ENCODE results near the gene DCAF8. TPM values are rescaled to one million over a fixed set of nuclear protein-coding genes. Genes with fewer than 3 reads are reported as not detected.

Gene DCAF8
- total RNA-seq, 1 donor from 2014 or later, result 132 TPM

- H3K27ac Mint-ChIP-seq, result no peak overlapping the region
- peaks cover 92% of the 10 kb centered on the region for H3K36me3 Mint-ChIP-seq (ENCODE audit: low read depth)
- DNase-seq (ENCODE audit: low spot score), result no peak
Observed at GRCh38 chr1:160216301-160216700, 46.0 kb downstream of the DCAF8 start.

DNA sequence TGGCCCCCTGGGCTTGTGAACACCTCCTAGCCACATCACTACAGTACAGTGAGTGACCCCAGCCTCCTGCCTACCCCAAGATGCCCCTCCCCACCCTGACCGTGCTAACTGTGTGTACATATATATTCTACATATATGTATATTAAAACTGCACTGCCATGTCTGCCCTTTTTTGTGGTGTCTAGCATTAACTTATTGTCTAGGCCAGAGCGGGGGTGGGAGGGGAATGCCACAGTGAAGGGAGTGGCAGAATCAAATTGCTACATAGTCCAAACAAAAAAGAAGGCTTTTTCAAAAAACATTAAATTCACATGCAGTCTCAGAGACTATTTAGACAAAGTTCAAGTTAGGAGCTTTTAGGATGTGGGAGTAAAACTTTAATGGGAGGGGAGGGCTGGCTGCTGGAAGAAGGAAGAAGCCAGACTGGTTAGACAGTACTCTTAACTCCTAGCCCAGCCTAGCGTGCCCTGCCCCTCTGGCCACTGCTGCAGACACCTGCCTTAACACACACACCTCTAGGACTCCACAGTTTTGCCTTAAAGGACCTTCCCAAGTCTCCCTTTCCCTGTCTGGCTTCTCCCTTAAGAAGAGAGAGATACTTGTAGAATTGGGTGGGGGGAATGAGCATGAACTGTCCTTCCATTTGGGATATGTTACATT is 47.7 kb downstream of the DCAF8 start:
- H3K36me3 Mint-ChIP-seq (ENCODE audit: low read depth), result peaks cover 91% of the 10 kb centered on the region
- peaks cover 8% of the 10 kb centered on the region for H3K4me1 Mint-ChIP-seq (ENCODE audit: low read depth)
- H3K27ac Mint-ChIP-seq, result no peak overlapping the region
- no peaks in the 10 kb centered on the region for H3K27me3 Mint-ChIP-seq (ENCODE audit: low read depth)
- DNase-seq (ENCODE audit: low spot score), result no peak
- H3K4me3 Mint-ChIP-seq (ENCODE audit: low read depth), result no peak overlapping the region
- intact Hi-C loops (cut with micrococcal nuclease), result no loop called here
- H3K9me3 Mint-ChIP-seq, result no peaks in the 10 kb centered on the region

More at GRCh38 chr1:160216301-160216700, 46.0 kb downstream of the DCAF8 start:
- intact Hi-C loops (cut with micrococcal nuclease), result no loop called here
- no peaks in the 10 kb centered on the region for H3K9me3 Mint-ChIP-seq
- no peaks in the 10 kb centered on the region for H3K4me1 Mint-ChIP-seq (ENCODE audit: low read depth)
- no peaks in the 10 kb centered on the region for H3K27me3 Mint-ChIP-seq (ENCODE audit: low read depth)
- no peak overlapping the region for H3K4me3 Mint-ChIP-seq (ENCODE audit: low read depth)

DNA sequence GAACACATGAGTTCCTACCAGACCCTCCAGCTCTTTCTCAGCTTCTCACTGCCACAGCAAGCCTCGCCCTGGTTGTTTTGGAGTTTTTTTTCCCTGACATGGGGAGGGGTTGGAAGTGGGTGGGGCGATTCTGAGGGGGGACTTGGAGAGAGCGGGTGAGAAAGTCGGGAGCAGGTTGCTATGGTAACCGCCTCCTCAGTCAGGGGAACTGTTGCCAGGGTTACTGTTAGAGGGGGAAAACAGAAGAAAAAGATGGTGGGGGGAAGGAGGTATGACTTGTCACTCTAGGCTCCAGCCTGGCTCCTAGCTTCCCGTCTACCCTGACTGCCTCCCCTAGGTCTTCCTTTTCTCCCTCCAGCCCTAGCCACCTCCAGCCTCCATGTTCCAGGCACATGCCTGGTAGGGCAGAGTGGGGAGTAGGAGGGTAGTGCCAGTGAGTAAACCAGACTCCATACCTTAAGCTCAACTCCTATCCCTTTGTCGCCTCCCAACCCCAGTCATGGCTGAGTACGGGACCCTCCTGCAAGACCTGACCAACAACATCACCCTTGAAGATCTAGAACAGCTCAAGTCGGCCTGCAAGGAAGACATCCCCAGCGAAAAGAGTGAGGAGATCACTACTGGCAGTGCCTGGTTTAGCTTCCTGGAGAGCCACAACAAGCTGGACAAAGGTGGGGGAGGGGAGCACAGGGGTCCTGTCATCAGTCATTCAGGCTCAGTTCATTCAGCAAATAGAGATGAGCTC is 51.1 kb downstream of the DCAF8 start:
- Mint-ChIP-seq H3K27ac (no peak overlapping the region), H3K27me3 (ENCODE audit: low read depth) (no peaks in the 10 kb centered on the region), H3K9me3 (no peaks in the 10 kb centered on the region), H3K4me3 (ENCODE audit: low read depth) (no peak overlapping the region), H3K36me3 (ENCODE audit: low read depth) (peaks cover 79% of the 10 kb centered on the region), H3K4me1 (ENCODE audit: low read depth) (peaks cover 26% of the 10 kb centered on the region)
- intact Hi-C loops (cut with micrococcal nuclease), result no loop called here
- no peak for DNase-seq (ENCODE audit: low spot score)

- intact Hi-C loops (cut with micrococcal nuclease), result no loop called here
- no peak overlapping the region for H3K4me3 Mint-ChIP-seq (ENCODE audit: low read depth)
- no peak for DNase-seq (ENCODE audit: low spot score)
- peaks cover 29% of the 10 kb centered on the region for H3K4me1 Mint-ChIP-seq (ENCODE audit: low read depth)
- H3K9me3 Mint-ChIP-seq, result no peaks in the 10 kb centered on the region
- no peak overlapping the region for H3K27ac Mint-ChIP-seq
- H3K27me3 Mint-ChIP-seq (ENCODE audit: low read depth), result no peaks in the 10 kb centered on the region
- H3K36me3 Mint-ChIP-seq (ENCODE audit: low read depth), result peaks cover 73% of the 10 kb centered on the region
Observed at GRCh38 chr1:160210561-160210960, 51.8 kb downstream of the DCAF8 start.

DNA sequence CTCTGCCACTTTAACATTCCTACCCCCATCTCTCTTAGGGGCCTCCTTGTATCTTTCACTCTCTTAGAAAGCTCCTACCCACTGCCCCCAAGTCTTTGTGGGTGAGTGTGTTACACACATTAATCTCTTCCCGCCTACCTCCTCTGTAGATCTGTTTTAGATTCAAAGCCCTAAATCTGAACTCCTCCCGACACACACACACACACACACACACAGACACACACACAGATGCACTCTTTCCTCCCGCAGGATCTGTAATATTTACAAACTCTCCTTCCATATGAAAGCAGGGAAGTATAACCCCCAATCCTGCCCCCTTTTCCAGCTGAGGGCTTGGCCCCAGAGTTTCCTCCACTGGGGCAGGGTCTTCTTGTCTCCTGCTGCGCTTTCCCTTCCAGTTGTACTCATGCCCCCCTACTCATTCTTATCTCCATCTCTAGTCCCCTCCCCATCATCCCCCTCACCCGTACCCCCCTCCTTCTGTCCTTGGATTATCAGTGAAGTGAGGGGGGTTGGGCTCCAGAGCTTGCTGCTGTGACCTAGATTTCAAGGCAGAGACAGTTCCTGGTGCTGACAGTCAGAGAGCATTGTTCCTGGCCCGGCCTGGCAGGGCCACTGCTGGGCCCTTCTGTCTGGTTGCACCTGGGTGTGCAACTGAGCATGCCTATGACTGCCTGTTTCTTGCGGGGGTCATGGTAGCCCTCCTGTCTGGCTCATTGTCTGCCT is 52.9 kb downstream of the DCAF8 start:
- DNase-seq (ENCODE audit: low spot score), result no peak
- Mint-ChIP-seq H3K9me3 (no peaks in the 10 kb centered on the region), H3K27me3 (ENCODE audit: low read depth) (no peaks in the 10 kb centered on the region), H3K4me1 (ENCODE audit: low read depth) (peaks cover 33% of the 10 kb centered on the region), H3K4me3 (ENCODE audit: low read depth) (no peak overlapping the region), H3K36me3 (ENCODE audit: low read depth) (peaks cover 62% of the 10 kb centered on the region), H3K27ac (peak overlapping the region; percentile 35)
- intact Hi-C loops (cut with micrococcal nuclease), result no loop called here

DNA sequence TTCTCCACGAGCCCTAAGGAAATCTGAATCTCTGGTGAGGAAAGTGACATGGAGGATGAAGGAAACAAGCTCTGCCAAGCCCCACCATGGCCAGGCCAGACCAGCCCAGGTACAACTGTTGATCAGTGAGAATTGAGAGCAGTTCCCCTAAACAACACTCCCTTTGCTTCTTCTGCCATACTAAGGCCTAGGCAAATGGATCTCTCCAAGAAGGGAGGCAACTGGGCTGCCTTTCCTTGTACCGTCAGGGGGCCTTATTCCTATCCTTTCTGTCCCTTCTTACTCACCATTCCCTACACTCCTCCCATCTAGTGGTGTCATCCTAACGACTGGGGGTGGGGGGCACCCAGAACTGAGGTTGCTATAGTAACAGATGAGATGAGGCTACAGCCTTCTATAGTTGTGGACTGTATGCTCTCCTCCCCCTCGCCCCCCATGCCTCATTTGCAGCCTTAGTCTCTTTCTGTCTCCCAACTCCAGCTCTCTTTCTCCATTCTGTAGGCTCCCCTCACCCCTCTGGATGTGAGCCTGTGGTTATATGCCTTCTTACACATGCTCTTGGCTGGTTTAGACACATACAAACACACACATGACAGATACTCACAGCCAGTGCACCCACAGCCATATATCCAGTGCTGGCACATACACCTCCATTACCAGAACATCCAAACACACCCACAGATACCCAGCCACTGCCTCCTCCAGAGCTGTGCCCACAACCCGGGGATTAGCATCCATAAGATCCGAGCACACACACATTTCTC is 53.6 kb downstream of the DCAF8 start:
- Mint-ChIP-seq H3K9me3 (no peaks in the 10 kb centered on the region), H3K27ac (peak overlapping the region; percentile 6), H3K36me3 (ENCODE audit: low read depth) (peaks cover 55% of the 10 kb centered on the region), H3K27me3 (ENCODE audit: low read depth) (no peaks in the 10 kb centered on the region), H3K4me3 (ENCODE audit: low read depth) (no peak overlapping the region), H3K4me1 (ENCODE audit: low read depth) (peaks cover 40% of the 10 kb centered on the region)
- intact Hi-C loops (cut with micrococcal nuclease), result no loop called here
- DNase-seq (ENCODE audit: low spot score), result no peak

DNA sequence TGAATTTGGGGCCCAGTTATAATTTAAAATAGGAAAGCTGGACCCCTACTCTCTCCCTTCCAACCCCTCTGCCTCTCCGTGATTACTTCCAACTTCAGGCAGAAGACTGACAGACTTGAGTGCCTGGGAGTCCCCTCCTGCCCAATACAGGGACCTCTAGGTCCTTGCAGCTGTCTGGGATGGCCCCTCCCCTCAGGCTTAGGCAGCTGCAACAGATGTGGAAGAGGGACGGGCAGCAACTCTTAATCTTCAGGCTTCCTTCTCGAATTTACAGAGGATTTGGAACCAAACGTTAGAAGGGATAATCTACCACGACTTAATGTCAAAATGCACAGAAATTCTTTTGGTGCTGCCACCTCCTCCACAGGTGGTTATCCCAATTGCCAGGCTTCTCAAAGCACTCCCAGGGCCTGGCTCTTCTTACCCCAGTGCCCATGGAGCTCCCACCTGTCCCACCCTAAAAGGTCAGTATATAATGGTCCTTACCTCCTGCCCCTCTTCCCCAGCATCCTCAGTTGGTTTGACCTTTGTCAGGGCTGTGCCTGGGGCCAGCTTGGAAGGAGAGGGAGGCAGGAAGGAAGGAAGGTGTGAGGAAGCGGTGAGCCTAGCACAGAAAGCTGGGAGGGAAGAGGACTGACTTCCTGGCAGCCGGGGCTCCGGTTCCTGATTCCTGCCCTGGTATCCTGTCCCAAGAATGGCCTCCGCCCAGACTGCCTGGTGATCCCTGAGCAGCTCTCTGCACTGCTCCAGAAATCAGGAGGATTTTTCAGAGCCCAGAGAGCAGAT is 54.4 kb downstream of the DCAF8 start:
- intact Hi-C loops (cut with micrococcal nuclease), result loop anchor here (2.0 kb wide), 1 partner anchor 107 kb away; no protein-coding TSS in a partner anchor
- Mint-ChIP-seq H3K36me3 (ENCODE audit: low read depth) (peaks cover 48% of the 10 kb centered on the region), H3K4me1 (ENCODE audit: low read depth) (peaks cover 40% of the 10 kb centered on the region)

DNA sequence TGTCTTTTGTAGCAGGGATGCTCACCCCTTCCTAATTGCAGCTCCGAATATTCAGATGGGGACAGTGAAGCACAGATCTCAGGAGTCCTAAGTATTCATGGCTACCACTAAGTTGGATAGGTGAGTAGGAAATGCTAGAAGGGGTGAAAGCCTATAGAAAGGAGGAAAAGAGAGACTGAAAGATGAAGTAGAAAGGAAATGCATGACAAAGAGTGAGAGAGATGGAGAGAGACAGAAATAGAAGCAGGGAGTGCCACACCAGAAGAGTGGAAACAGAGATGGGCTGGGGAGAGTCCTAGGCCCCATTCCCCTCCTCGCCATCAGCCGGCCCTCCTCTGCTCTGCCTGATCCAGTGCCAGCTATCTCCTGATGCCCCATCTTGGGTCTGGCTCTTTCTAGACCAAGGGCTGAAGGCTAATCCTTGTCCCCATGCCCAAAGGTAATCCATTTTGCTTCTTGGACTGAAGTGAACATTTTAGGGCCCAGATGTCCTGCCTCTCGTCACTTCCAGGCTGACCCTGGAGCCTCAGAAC is 55.2 kb downstream of the DCAF8 start:
- H3K4me3 Mint-ChIP-seq (ENCODE audit: low read depth), result peak overlapping the region; percentile 88
- peak overlapping the region; percentile 43 for H3K27ac Mint-ChIP-seq
- peaks cover 40% of the 10 kb centered on the region for H3K4me1 Mint-ChIP-seq (ENCODE audit: low read depth)
- no peaks in the 10 kb centered on the region for H3K27me3 Mint-ChIP-seq (ENCODE audit: low read depth)
- H3K36me3 Mint-ChIP-seq (ENCODE audit: low read depth), result peaks cover 40% of the 10 kb centered on the region
- intact Hi-C loops (cut with micrococcal nuclease), result loop anchor here (2.0 kb wide), 1 partner anchor 106 kb away; no protein-coding TSS in a partner anchor
- H3K9me3 Mint-ChIP-seq, result no peaks in the 10 kb centered on the region
- no peak for DNase-seq (ENCODE audit: low spot score)

More for the DNA sequence above, 54.4 kb downstream of the DCAF8 start:
- Mint-ChIP-seq H3K9me3 (no peaks in the 10 kb centered on the region), H3K27me3 (ENCODE audit: low read depth) (no peaks in the 10 kb centered on the region), H3K27ac (peak overlapping the region; percentile 24), H3K4me3 (ENCODE audit: low read depth) (no peak overlapping the region)
- no peak for DNase-seq (ENCODE audit: low spot score)

- Mint-ChIP-seq H3K36me3 (ENCODE audit: low read depth) (peaks cover 35% of the 10 kb centered on the region), H3K4me1 (ENCODE audit: low read depth) (peaks cover 40% of the 10 kb centered on the region), H3K27me3 (ENCODE audit: low read depth) (no peaks in the 10 kb centered on the region), H3K27ac (peak overlapping the region; percentile 52), H3K9me3 (no peaks in the 10 kb centered on the region), H3K4me3 (ENCODE audit: low read depth) (peak overlapping the region; percentile 88)
- no peak for DNase-seq (ENCODE audit: low spot score)
- intact Hi-C loops (cut with micrococcal nuclease), result loop anchor here (2.0 kb wide), 1 partner anchor 106 kb away; no protein-coding TSS in a partner anchor
Observed at GRCh38 chr1:160206421-160207117, 55.8 kb downstream of the DCAF8 start.

GRCh38 chr1:160206036-160206389 is 56.3 kb downstream of the DCAF8 start:
- no peaks in the 10 kb centered on the region for H3K9me3 Mint-ChIP-seq
- peaks cover 29% of the 10 kb centered on the region for H3K36me3 Mint-ChIP-seq (ENCODE audit: low read depth)
- H3K4me3 Mint-ChIP-seq (ENCODE audit: low read depth), result peak overlapping the region; percentile 88
- H3K27me3 Mint-ChIP-seq (ENCODE audit: low read depth), result no peaks in the 10 kb centered on the region
- H3K4me1 Mint-ChIP-seq (ENCODE audit: low read depth), result peaks cover 40% of the 10 kb centered on the region
- peak overlapping the region; percentile 51 for H3K27ac Mint-ChIP-seq
- intact Hi-C loops (cut with micrococcal nuclease), result loop anchor here (2.0 kb wide), 1 partner anchor 105 kb away; no protein-coding TSS in a partner anchor
- DNase-seq (ENCODE audit: low spot score), result peak; percentile 21

Measured in activated T-helper 2 cell treated with anti-CD3 and anti-CD28 coated beads, Interferon-gamma antibody, Interleukin-2, Interleukin-4, amounts not matched to agents 10 μg/mL and 5 μg/mL and 100 μg/mL, durations not matched to agents 14 hours and 24 hours and 36 hours (primary cell).